ENCODE data around the gene DSG1. TPM values are rescaled to one million over a fixed set of nuclear protein-coding genes. Genes with fewer than 3 reads are reported as not detected.

DSG1 gene
- total RNA-seq, 1 experiment from 2014 or later: not detected

DNA sequence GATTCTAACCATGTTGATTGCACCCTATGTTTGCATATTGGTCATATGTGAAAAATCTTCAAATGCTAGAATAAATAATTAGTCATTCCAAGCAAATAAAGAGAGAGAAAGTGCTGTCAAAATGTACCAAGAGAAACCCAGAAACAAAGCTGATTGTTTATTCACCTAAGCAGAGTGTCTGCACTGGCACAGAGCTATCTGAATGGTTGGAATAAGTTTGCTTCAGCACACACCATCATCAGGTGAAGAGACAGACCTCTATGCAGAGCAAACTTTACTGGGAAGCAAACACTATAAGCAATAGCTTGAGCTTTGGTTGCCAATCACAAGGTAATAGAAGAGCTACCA is 84.0 kb downstream of the DSG1 start:
- no TSS peak for BruUV-seq (replicated peaks)
- Mint-ChIP-seq H3K4me1 (ENCODE audit: low read depth, unreplicated experiment) (peaks cover 46% of the 10 kb centered on the region), H3K9me3 (ENCODE audit: low read depth, unreplicated experiment) (no peaks in the 10 kb centered on the region), H3K4me3 (ENCODE audit: low read depth, unreplicated experiment) (peak overlapping the region; percentile 9), H3K27me3 (ENCODE audit: unreplicated experiment) (no peaks in the 10 kb centered on the region), H3K36me3 (ENCODE audit: insufficient read depth, unreplicated experiment) (no peaks in the 10 kb centered on the region), H3K27ac (ENCODE audit: unreplicated experiment) (peak overlapping the region; percentile 49)
- no peak for TF ChIP-seq CTCF (IDR thresholded peaks at IDR 0.05; ENCODE audit: unreplicated experiment)
- no peak for DNase-seq
- CTCF ChIA-PET: interaction anchor here (1.2 to 1.7 kb wide), 3 partner anchors 10 to 161 kb away, joined by 3 to 4 read pairs (median 3); no protein-coding TSS in a partner anchor
- intact Hi-C loops (cut with micrococcal nuclease; ENCODE audit: unreplicated experiment): no loop called here

- Mint-ChIP-seq H3K4me1 (ENCODE audit: low read depth, unreplicated experiment) (peaks cover 39% of the 10 kb centered on the region), H3K27ac (ENCODE audit: unreplicated experiment) (no peak overlapping the region)
These were observed 85.4 kb downstream of the DSG1 start for GRCh38 chr18:31403409-31403808.

More at GRCh38 chr18:31403409-31403808, 85.4 kb downstream of the DSG1 start:
- TF ChIP-seq CTCF (IDR thresholded peaks at IDR 0.05; ENCODE audit: unreplicated experiment): no peak
- intact Hi-C loops (cut with micrococcal nuclease; ENCODE audit: unreplicated experiment): no loop called here
- CTCF ChIA-PET: interaction anchor here (1.7 kb wide), 1 partner anchor 162 kb away, joined by 3 read pairs; no protein-coding TSS in a partner anchor
- Mint-ChIP-seq H3K9me3 (ENCODE audit: low read depth, unreplicated experiment) (no peaks in the 10 kb centered on the region), H3K27me3 (ENCODE audit: unreplicated experiment) (no peaks in the 10 kb centered on the region), H3K36me3 (ENCODE audit: insufficient read depth, unreplicated experiment) (no peaks in the 10 kb centered on the region), H3K4me3 (ENCODE audit: low read depth, unreplicated experiment) (no peak overlapping the region)
- no TSS peak for BruUV-seq (replicated peaks)
- DNase-seq: no peak

Other genes starting within 250 kb of the DSG1 start
- 31.5 and 42.4 TPM in 2 replicates for gene DSC2, start 215.7 kb upstream of the DSG1 start, total RNA-seq (2022)
- not detected in 2 replicates for gene DSC1, start 155.3 kb upstream of the DSG1 start, total RNA-seq (2022)
- gene DSG4, start 58.6 kb downstream of the DSG1 start, total RNA-seq (2022): not detected in 2 replicates
- 1.2 and 1.8 TPM in 2 replicates for gene DSG3, start 129.6 kb downstream of the DSG1 start, total RNA-seq (2022)
- gene DSG2, start 180.0 kb downstream of the DSG1 start, total RNA-seq (2022): 194 and 196 TPM in 2 replicates